ENCODE data around the gene DNAAF3.
A peak's percentile ranks its signal among the peaks of the same experiment; 100 is the strongest.

DNAAF3 gene

DNA sequence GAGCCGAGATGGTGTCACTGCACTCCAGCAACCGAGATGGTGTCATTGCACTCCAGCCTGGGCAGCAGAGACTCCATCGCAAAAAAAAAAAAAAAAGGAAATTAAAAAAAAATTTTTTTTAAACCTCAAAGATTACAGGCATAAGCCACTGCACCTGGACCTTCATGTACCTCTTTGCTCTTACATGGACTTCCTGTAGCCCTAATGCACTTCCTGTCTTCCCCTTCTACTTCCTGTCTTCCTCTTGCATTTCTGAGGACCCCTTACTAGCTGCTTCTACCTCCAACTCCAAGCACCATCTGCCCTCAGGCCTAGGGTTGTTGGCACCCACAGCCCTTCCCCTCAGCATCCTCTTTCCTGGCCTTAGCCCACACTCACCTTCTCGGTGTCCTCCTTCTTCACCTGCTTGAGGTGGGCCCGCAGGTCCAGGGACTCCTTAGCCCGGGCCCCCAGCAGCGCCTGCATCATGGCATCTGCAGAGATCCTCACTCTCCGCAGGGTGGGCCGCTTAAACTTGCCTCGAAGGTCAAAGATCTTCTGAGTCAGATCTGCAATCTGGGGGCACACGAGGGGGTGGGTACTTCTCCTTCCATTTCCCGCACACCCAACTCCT, 12.7 kb downstream of the DNAAF3 start:
- no peak for DNase-seq (ENCODE audit: low read depth in 2 of 2)

GRCh38 chr19:55152017-55152416, 14.4 kb downstream of the DNAAF3 start:
- DNase-seq (ENCODE audit: low read depth in 2 of 2) = no peak

GRCh38 chr19:55149078-55150003, 17.1 kb downstream of the DNAAF3 start, which contains the start of gene TNNT1:
Gene TNNT1, minus strand, starts transcription at chr19:55149206. Its CDS starts 2,049 bp downstream, at chr19:55147157.
- DNase-seq (ENCODE audit: low read depth in 2 of 2) = no peak

DNA sequence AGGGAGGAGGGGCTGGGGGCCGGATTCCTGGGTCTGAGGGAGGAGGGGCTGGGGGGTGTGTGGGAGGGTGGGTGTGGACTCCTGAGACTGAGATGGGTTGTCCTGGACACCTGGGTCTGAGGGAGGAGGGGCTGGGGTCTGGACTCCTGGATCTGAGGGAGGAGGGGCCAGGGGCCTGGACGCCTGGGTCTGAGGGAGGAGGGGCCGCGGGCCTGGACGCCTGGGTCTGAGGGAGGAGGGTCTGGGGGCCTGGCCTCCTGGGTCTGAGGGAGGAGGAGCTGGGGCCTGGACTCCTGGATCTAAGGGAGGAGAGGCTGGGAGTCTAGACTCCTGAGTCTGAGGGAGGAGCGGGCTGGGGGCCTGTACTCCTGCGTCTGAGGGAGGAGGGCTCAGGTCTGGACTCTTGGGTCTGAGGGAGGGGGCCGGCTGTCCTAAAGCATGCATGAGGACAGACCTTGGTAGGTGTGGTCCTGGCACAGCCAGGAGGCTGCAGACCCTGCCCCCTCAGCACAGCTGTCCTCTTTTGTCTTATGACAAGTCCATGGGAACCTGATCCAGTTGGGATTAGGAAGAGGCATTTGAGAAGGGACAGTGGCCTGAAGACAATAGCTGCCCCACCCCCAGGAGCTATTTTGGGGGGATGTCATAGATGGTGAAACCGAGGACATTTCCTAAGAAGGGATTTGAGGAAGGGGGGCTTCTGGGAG, 18.7 kb downstream of the DNAAF3 start:
- no peak for DNase-seq (ENCODE audit: low read depth in 2 of 2)

DNA sequence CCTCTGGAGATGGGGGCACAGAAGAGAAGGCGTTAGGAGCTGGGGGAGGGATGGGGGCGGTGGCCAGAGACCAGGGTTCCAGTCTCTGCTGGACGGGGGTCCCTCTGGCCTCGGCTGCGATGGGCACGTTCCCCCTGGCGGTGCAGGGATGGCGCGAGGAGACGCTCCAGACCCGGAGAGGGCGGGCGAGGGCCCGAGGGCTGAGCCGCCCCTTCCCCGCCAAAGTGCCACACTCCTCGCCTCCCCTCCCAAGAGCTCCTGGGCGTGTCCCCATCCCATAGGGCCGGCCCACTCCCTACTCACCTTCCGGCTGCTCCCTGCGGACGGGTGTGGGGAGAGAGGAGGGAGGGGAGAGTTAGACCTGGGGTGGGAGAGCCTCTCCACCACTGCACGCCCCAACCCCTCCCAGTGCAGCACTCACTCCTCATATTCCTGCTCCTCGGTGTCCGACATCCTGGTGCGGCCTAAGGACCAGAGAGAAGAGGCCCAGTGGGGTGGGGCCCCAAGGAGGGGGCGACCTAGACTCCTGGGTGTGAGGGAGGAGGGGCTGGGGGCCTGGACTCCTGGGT, 19.6 kb downstream of the DNAAF3 start:
- no peak for DNase-seq (ENCODE audit: low read depth in 2 of 2)

DNA sequence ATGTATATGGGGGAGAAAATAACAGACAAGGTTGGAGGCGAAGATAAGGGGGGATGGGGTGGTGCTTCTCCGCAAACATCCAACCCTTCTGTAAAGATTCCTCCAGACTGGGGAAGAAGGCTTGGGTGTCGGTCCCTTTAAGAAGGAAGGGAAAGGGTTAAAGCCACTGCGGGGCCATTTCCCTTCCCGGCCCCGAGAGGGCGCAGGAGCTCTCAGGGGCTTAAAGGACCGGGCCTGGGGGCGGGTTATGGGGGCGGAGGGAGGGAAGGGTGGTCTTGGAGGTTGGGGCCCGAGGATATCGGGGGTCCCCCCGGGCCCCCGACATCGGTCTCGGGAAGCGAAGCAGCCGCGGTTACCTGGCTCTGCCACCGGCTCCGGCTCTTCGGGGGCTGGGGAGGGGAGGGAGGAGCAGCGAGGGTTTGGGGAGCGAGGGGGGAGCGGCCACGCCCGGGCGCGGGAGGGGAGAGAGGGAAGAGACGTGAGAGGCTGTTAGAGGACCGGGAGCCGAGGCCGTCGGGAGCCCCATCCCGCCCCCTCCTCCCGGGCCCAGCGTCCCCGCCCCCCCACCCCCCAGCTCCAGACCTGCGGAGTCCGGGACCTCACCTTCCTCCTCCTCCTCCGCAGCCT, 20.2 kb downstream of the DNAAF3 start:
- DNase-seq (ENCODE audit: low read depth in 2 of 2) = no peak

DNA sequence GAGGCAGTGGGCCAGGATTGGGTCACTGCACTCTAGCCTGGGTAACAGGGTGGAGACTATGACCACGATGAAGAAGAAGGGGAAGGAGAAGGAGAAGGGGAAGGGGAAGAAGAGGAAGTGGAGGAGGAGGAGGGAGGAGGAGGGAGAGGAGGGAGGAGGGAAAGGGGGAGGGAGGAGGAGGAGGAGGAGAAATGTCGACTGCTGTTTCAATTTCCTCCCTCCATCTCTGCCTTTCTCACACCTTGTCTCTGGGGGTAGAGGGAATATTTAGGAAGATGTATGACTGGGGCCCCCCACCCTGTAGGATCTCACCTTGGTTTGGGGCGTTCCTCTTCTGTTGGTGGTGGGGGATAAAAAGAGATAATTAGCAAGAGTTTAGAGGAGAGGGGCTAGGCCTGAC, 21.2 kb downstream of the DNAAF3 start:
- DNase-seq (ENCODE audit: low read depth in 2 of 2) = no peak

- DNase-seq (ENCODE audit: low read depth in 2 of 2) = no peak
Observed at GRCh38 chr19:55141696-55142095, 24.7 kb downstream of the DNAAF3 start.

DNA sequence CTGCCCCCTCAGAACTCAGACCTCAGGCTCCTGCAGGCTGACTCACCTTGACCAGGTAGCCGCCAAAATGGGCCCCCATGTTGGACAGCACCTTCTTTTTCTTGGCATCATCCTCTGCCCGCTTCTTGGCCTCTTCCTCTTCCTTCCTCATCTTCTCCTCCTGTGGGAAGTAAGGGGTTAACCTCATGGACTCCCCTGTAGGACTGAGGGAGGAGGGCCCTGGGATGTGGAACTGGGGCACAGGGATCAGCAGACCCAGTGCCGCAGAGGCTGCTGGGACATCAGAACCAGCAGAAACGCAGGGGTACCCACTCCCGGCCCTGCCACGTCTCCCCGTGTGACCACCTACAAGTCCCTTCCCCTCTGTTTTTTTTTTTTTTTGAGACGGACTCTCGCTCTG, 28.5 kb downstream of the DNAAF3 start:
- DNase-seq (ENCODE audit: low read depth in 2 of 2) = no peak

- no peak for DNase-seq (ENCODE audit: low read depth in 2 of 2)
Observed at GRCh38 chr19:55136399-55137102, 29.9 kb downstream of the DNAAF3 start.

- no peak for DNase-seq (ENCODE audit: low read depth in 2 of 2)
Observed at GRCh38 chr19:55134736-55135135, 31.7 kb downstream of the DNAAF3 start.

- DNase-seq (ENCODE audit: low read depth in 2 of 2) = no peak
Observed at GRCh38 chr19:55133639-55134444, 32.6 kb downstream of the DNAAF3 start.

- DNase-seq (ENCODE audit: low read depth in 2 of 2) = no peak
Observed at GRCh38 chr19:55132453-55133129, 33.8 kb downstream of the DNAAF3 start.

DNA sequence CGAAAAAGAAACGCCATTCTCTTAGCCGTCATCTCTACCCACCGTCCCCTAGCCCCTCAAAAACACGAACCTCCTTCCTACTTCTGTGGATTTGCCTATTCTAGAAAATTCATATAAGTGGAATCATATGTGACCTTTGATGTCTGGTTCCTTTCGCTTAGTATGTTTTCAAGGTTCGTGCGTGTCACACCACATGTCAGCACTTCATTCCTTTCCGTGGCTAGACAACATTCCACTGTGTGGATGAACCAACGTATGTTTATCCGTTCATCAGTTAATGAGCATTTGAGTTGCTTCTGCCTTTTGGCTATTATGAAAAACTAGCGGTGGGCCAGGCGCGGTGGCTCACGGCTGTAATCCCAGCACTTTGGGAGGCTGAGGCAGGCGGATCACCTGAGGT, 35.0 kb downstream of the DNAAF3 start:
- no peak for DNase-seq (ENCODE audit: low read depth in 2 of 2)

DNA sequence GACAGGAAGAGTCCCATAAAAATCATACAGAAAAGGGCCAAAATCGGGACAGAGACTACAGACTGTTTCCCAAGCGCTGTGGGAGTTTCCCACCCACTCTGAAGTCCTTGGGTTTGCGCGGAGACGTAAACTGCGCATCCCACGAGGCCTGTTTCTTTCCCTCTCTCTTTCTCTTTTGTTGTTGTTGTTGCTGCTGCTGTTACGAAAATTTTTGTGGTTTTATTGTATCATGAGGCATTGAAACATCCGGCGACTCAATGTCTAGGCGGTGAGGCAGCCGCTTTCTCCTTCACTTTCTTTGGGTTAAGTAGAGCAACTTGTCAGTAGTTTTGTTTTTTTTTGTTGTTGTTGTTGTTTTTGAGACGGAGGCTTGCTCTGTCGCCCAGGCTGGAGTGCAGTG, 47.4 kb downstream of the DNAAF3 start:
- no peak for DNase-seq (ENCODE audit: low read depth in 2 of 2)

DNA sequence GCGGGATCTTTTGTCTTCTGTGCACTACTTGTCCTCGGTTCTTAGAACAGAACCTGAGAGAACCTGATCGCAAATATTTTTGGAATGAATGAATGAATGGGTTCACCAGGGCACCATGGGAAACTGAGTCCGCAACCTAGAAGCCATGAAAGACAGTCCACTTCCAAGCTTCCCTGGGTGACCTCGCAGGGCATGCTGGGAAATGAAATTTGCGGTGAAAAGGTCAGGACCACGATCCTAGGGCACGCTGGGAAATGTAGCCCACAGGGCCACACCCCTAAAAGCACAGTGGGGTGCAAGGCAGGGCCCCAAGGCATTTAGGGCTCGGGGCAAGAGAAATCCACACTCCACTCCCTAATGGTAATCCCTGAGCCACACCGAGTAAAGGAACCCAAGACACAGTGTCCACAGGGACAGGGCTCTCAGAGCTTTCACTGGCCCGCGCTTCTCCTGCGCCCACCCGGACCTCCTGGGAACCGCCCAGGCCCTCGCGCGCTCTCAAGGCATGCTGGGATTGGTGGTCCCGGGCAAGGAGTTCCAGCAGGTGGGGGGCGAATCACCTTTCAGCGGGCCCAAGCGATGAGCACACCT, 47.9 kb downstream of the DNAAF3 start:
- no peak for DNase-seq (ENCODE audit: low read depth in 2 of 2)

GRCh38 chr19:55117663-55118391, 48.6 kb downstream of the DNAAF3 start:
- peak; percentile 92 to 93 for DNase-seq (ENCODE audit: low read depth in 2 of 2)

DNA sequence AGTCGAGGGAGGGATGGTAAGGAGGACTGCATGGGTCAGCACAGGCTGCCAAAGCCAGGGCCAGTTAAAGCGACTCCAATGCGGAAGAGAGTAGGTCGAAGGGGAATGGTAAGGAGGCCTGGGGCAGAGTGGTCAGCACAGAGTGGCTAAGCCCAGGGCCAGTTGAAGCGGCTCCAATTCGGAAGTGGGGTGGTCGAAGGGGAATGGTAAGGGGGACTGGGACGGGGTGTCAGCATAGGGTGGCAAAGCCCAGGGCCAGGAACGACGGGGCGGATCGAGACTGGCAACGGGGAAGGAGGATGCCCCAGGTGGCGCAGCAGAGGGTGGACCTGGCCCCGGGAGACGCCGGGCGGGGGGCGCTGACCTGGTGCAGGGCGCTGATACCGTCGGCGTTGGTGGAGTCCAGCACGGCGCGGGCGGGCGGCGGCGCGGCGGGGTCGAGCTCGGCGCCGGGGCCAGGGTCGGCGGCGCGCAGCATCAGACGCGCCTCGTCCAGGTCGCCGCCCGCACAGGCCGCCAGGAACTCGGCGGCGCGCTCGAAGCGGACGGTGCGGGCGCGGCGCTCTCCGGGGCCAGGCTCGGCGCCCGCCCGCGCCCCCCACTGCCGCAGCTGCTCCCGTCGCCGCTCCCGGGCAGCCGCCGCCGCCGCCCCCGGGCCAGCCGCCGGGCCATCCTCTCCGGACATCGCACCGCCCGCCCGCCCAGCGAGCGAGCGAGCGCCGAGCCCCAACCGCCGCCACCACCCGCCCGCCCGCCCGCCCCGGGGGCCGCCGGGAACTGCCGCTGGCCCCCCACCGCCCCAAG, 49.4 kb downstream of the DNAAF3 start, which contains the start of gene PPP1R12C:
PPP1R12C (minus strand) TSS at position 779 of the 804 bp plus-strand sequence; CDS start at position 685, 94 bp downstream.
- DNase-seq (ENCODE audit: low read depth in 2 of 2) = no peak

All from stimulated activated CD8-positive, alpha-beta memory T cell treated with anti-CD3 and anti-CD28 coated beads, Interleukin-2, amount 100 ng/mL, for 1 hour (primary cell).